ENCODE data around the gene CASZ1.

Gene CASZ1

GRCh38 chr1:10676963-10677362 is 119.5 kb downstream of the CASZ1 start:
- Histone ChIP-seq H4K91ac (ENCODE audit: low read length) (peak overlapping the region; percentile 65), H3K27ac (ENCODE audit: low read length, poor library complexity, severe bottlenecking) (no peak overlapping the region), H3K14ac (ENCODE audit: low read length in 2 of 2) (peak overlapping the region in 1 of 2 experiments; percentile 84), H3K4ac (ENCODE audit: low read depth in 1 of 2, low read length in 2 of 2) (peak overlapping the region in 1 of 2 experiments; percentile 56), H2BK15ac (ENCODE audit: low read depth, poor library complexity, severe bottlenecking) (no peak overlapping the region), H2AK5ac (ENCODE audit: low read length, severe bottlenecking) (peak overlapping the region; percentile 20), H3K4me3 (ENCODE audit: insufficient read depth in 1 of 2, low read depth in 1 of 2, low read length in 2 of 2) (no peak overlapping the region), H3K27me3 (ENCODE audit: control insufficient read depth in 1 of 2, insufficient read depth in 1 of 2, low read length in 2 of 2) (peaks cover 0 to 69% of the 10 kb centered on the region in 2 experiments), H4K8ac (ENCODE audit: low read length) (peak overlapping the region; percentile 31), H3K23ac (ENCODE audit: low read length in 2 of 2) (no peak overlapping the region), H2BK12ac (ENCODE audit: low read length in 2 of 2) (peak overlapping the region; percentile 31 to 83), H3K36me3 (ENCODE audit: control insufficient read depth in 1 of 2, insufficient read depth in 2 of 2, low read depth in 1 of 2, low read length in 2 of 2) (no peaks in the 10 kb centered on the region), H3K9ac (ENCODE audit: low read length) (no peak overlapping the region), H2AFZ (ENCODE audit: low read depth, low read length) (no peak overlapping the region), H3K4me1 (ENCODE audit: control insufficient read depth, insufficient read depth, low read depth, low read length) (peaks cover 38% of the 10 kb centered on the region), H3K9me3 (ENCODE audit: control insufficient read depth, low read length) (no peaks in the 10 kb centered on the region), H2BK120ac (ENCODE audit: low read depth, low read length) (no peak overlapping the region), H3K18ac (ENCODE audit: low read depth in 1 of 2, low read length in 2 of 2) (peak overlapping the region in 1 of 2 experiments; percentile 59), H2BK5ac (ENCODE audit: low read depth, low read length, poor library complexity, severe bottlenecking) (no peak overlapping the region), H3K4me2 (ENCODE audit: low read length, poor library complexity, severe bottlenecking) (no peak overlapping the region), H3K79me1 (replicated peaks; ENCODE audit: low read length, poor library complexity, severe bottlenecking) (no peaks in the 10 kb centered on the region)
- DNase-seq: no peak
- WGBS: 61% methylated on average over 13 of the region's 13 CpGs

- H3K4me1 ChIP-seq (ENCODE audit: control insufficient read depth, insufficient read depth, low read depth, low read length): peaks cover 43% of the 10 kb centered on the region
- H2BK120ac ChIP-seq (ENCODE audit: low read depth, low read length): no peak overlapping the region
- H4K8ac ChIP-seq (ENCODE audit: low read length): peak overlapping the region; percentile 30
- no peak overlapping the region for H3K27ac ChIP-seq (ENCODE audit: low read length, poor library complexity, severe bottlenecking)
- no peaks in the 10 kb centered on the region for H3K36me3 ChIP-seq (ENCODE audit: control insufficient read depth in 1 of 2, insufficient read depth in 2 of 2, low read depth in 1 of 2, low read length in 2 of 2)
- H3K9ac ChIP-seq (ENCODE audit: low read length): no peak overlapping the region
- no peak overlapping the region for H2AK5ac ChIP-seq (ENCODE audit: low read length, severe bottlenecking)
- H3K4me3 ChIP-seq (ENCODE audit: insufficient read depth in 1 of 2, low read depth in 1 of 2, low read length in 2 of 2): no peak overlapping the region
- H3K18ac ChIP-seq (ENCODE audit: low read depth in 1 of 2, low read length in 2 of 2): no peak overlapping the region
- no peak for DNase-seq
- H2BK15ac ChIP-seq (ENCODE audit: low read depth, poor library complexity, severe bottlenecking): no peak overlapping the region
- H3K23ac ChIP-seq (ENCODE audit: low read length in 2 of 2): no peak overlapping the region
- H3K27me3 ChIP-seq (ENCODE audit: control insufficient read depth in 1 of 2, insufficient read depth in 1 of 2, low read length in 2 of 2): peaks cover 10 to 71% of the 10 kb centered on the region in 2 experiments
- no peaks in the 10 kb centered on the region for H3K79me1 ChIP-seq (replicated peaks; ENCODE audit: low read length, poor library complexity, severe bottlenecking)
- no peaks in the 10 kb centered on the region for H3K9me3 ChIP-seq (ENCODE audit: control insufficient read depth, low read length)
- H2BK5ac ChIP-seq (ENCODE audit: low read depth, low read length, poor library complexity, severe bottlenecking): no peak overlapping the region
- no peak overlapping the region for H2AFZ ChIP-seq (ENCODE audit: low read depth, low read length)
- no peak overlapping the region for H4K91ac ChIP-seq (ENCODE audit: low read length)
- H2BK12ac ChIP-seq (ENCODE audit: low read length in 2 of 2): peak overlapping the region in 1 of 2 experiments; percentile 16
- H3K4ac ChIP-seq (ENCODE audit: low read depth in 1 of 2, low read length in 2 of 2): no peak overlapping the region
- 92% methylated on average over 4 of the region's 5 CpGs for WGBS
- H3K4me2 ChIP-seq (ENCODE audit: low read length, poor library complexity, severe bottlenecking): no peak overlapping the region
- peak overlapping the region in 1 of 2 experiments; percentile 23 for H3K14ac ChIP-seq (ENCODE audit: low read length in 2 of 2)
These were observed 120.6 kb downstream of the CASZ1 start for GRCh38 chr1:10675813-10676212.

GRCh38 chr1:10674700-10675609 is 121.5 kb downstream of the CASZ1 start:
- Histone ChIP-seq H2BK5ac (ENCODE audit: low read depth, low read length, poor library complexity, severe bottlenecking) (no peak overlapping the region), H2AFZ (ENCODE audit: low read depth, low read length) (no peak overlapping the region), H3K36me3 (ENCODE audit: control insufficient read depth in 1 of 2, insufficient read depth in 2 of 2, low read depth in 1 of 2, low read length in 2 of 2) (no peaks in the 10 kb centered on the region), H3K79me1 (replicated peaks; ENCODE audit: low read length, poor library complexity, severe bottlenecking) (no peaks in the 10 kb centered on the region), H3K23ac (ENCODE audit: low read length in 2 of 2) (no peak overlapping the region), H3K4me2 (ENCODE audit: low read length, poor library complexity, severe bottlenecking) (no peak overlapping the region), H2BK15ac (ENCODE audit: low read depth, poor library complexity, severe bottlenecking) (peak overlapping the region; percentile 50), H4K91ac (ENCODE audit: low read length) (peak overlapping the region; percentile 25), H4K8ac (ENCODE audit: low read length) (no peak overlapping the region), H3K4me3 (ENCODE audit: insufficient read depth in 1 of 2, low read depth in 1 of 2, low read length in 2 of 2) (no peak overlapping the region), H2BK12ac (ENCODE audit: low read length in 2 of 2) (peak overlapping the region; percentile 64), H3K27me3 (ENCODE audit: control insufficient read depth in 1 of 2, insufficient read depth in 1 of 2, low read length in 2 of 2) (peaks cover 14 to 79% of the 10 kb centered on the region in 2 experiments), H3K4ac (ENCODE audit: low read depth in 1 of 2, low read length in 2 of 2) (no peak overlapping the region), H3K14ac (ENCODE audit: low read length in 2 of 2) (no peak overlapping the region), H2BK120ac (ENCODE audit: low read depth, low read length) (no peak overlapping the region), H3K4me1 (ENCODE audit: control insufficient read depth, insufficient read depth, low read depth, low read length) (peaks cover 40% of the 10 kb centered on the region), H3K18ac (ENCODE audit: low read depth in 1 of 2, low read length in 2 of 2) (peak overlapping the region in 1 of 2 experiments; percentile 4), H3K9ac (ENCODE audit: low read length) (no peak overlapping the region), H2AK5ac (ENCODE audit: low read length, severe bottlenecking) (no peak overlapping the region), H3K27ac (ENCODE audit: low read length, poor library complexity, severe bottlenecking) (no peak overlapping the region), H3K9me3 (ENCODE audit: control insufficient read depth, low read length) (no peaks in the 10 kb centered on the region)
- DNase-seq: no peak
- WGBS: 89% methylated on average over 27 of the region's 29 CpGs

GRCh38 chr1:10674222-10674621 is 122.2 kb downstream of the CASZ1 start:
- Histone ChIP-seq H3K14ac (ENCODE audit: low read length in 2 of 2) (no peak overlapping the region), H3K9me3 (ENCODE audit: control insufficient read depth, low read length) (no peaks in the 10 kb centered on the region)
- 96% methylated on average over 16 of the region's 16 CpGs for WGBS

More at GRCh38 chr1:10674222-10674621, 122.2 kb downstream of the CASZ1 start:
- no peak overlapping the region for H3K4me3 ChIP-seq (ENCODE audit: insufficient read depth in 1 of 2, low read depth in 1 of 2, low read length in 2 of 2)
- no peak overlapping the region for H2AK5ac ChIP-seq (ENCODE audit: low read length, severe bottlenecking)
- no peaks in the 10 kb centered on the region for H3K36me3 ChIP-seq (ENCODE audit: control insufficient read depth in 1 of 2, insufficient read depth in 2 of 2, low read depth in 1 of 2, low read length in 2 of 2)
- H3K4me1 ChIP-seq (ENCODE audit: control insufficient read depth, insufficient read depth, low read depth, low read length): peaks cover 37% of the 10 kb centered on the region
- no peak overlapping the region for H3K9ac ChIP-seq (ENCODE audit: low read length)
- no peak overlapping the region for H2BK120ac ChIP-seq (ENCODE audit: low read depth, low read length)
- no peak overlapping the region for H2BK12ac ChIP-seq (ENCODE audit: low read length in 2 of 2)
- H4K91ac ChIP-seq (ENCODE audit: low read length): no peak overlapping the region
- no peak overlapping the region for H3K18ac ChIP-seq (ENCODE audit: low read depth in 1 of 2, low read length in 2 of 2)
- H4K8ac ChIP-seq (ENCODE audit: low read length): no peak overlapping the region
- H3K79me1 ChIP-seq (replicated peaks; ENCODE audit: low read length, poor library complexity, severe bottlenecking): no peaks in the 10 kb centered on the region
- H3K23ac ChIP-seq (ENCODE audit: low read length in 2 of 2): no peak overlapping the region
- H3K4me2 ChIP-seq (ENCODE audit: low read length, poor library complexity, severe bottlenecking): no peak overlapping the region
- no peak overlapping the region for H3K4ac ChIP-seq (ENCODE audit: low read depth in 1 of 2, low read length in 2 of 2)
- H2BK15ac ChIP-seq (ENCODE audit: low read depth, poor library complexity, severe bottlenecking): no peak overlapping the region
- H3K27ac ChIP-seq (ENCODE audit: low read length, poor library complexity, severe bottlenecking): no peak overlapping the region
- no peak overlapping the region for H2BK5ac ChIP-seq (ENCODE audit: low read depth, low read length, poor library complexity, severe bottlenecking)
- DNase-seq: no peak
- H3K27me3 ChIP-seq (ENCODE audit: control insufficient read depth in 1 of 2, insufficient read depth in 1 of 2, low read length in 2 of 2): peaks cover 14 to 74% of the 10 kb centered on the region in 2 experiments
- H2AFZ ChIP-seq (ENCODE audit: low read depth, low read length): no peak overlapping the region

Data from mesenchymal stem cell (in vitro differentiated cells and primary cell).